BE2C (cell line): Measurements from ENCODE around the gene TPCN1.

Experiments used
- DNase-seq: peaks from one replicate; pipeline ENCODE4 v3.0.0-alpha.2; 2020
- H3K27me3 ChIP-seq: fragments of 250-450 bp; sonication (Bioruptor Pico); 2 replicates; pipeline ENCODE4 v1.5.1; 2020; ENCODE audit warnings: mild to moderate bottlenecking
- H3K36me3 ChIP-seq: fragments of 250-450 bp; sonication (Bioruptor Pico); 2 replicates; pipeline ENCODE4 v1.5.1; 2020; ENCODE audit warnings: mild to moderate bottlenecking
- H3K4me1 ChIP-seq: fragments of 250-450 bp; sonication (Bioruptor Pico); 2 replicates; pipeline ENCODE4 v1.5.1; 2020
- H3K4me3 ChIP-seq: 2 replicates; pipeline ENCODE4 v1.5.1; 2011; ENCODE audit warnings: low read depth, low read length
- H3K9me3 ChIP-seq: fragments of 250-450 bp; sonication (Bioruptor Pico); 2 replicates; pipeline ENCODE4 v1.5.1; 2020
- TF ChIP-seq, protein P1 (sequence below): IDR thresholded peaks from 2 replicates; pipeline ENCODE4 v1.5.1; 2012; ENCODE audit warnings: mild to moderate bottlenecking, low read depth, low read length

The TPCN1 gene

DNA sequence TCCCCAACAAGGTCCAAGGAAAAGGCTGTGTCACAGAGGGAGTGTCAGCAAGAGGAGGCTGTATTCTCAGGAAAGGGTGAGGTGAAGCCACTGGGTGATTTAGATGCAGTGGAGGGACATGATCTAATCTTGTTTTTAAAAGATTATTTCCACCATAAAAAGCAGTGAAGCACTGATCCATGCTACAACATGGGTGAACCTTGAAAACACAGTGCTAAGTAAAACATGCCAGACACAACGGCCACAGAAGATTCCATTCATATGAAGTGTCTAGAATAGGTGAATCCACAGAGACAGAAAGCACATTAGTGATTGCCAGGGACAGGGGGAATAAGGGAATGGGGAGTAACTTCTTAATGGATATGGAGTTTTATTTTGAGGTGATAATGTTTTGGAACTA lies 23.0 kb upstream of the TPCN1 start:
- Histone ChIP-seq H3K9me3 (no peaks in the 10 kb centered on the region), H3K36me3 (no peaks in the 10 kb centered on the region), H3K27me3 (no peaks in the 10 kb centered on the region), H3K4me1 (no peaks in the 10 kb centered on the region), H3K4me3 (no peak overlapping the region)
- no peak for DNase-seq
- TF ChIP-seq, protein P1, sequence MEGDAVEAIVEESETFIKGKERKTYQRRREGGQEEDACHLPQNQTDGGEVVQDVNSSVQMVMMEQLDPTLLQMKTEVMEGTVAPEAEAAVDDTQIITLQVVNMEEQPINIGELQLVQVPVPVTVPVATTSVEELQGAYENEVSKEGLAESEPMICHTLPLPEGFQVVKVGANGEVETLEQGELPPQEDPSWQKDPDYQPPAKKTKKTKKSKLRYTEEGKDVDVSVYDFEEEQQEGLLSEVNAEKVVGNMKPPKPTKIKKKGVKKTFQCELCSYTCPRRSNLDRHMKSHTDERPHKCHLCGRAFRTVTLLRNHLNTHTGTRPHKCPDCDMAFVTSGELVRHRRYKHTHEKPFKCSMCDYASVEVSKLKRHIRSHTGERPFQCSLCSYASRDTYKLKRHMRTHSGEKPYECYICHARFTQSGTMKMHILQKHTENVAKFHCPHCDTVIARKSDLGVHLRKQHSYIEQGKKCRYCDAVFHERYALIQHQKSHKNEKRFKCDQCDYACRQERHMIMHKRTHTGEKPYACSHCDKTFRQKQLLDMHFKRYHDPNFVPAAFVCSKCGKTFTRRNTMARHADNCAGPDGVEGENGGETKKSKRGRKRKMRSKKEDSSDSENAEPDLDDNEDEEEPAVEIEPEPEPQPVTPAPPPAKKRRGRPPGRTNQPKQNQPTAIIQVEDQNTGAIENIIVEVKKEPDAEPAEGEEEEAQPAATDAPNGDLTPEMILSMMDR, result no peak

DNA sequence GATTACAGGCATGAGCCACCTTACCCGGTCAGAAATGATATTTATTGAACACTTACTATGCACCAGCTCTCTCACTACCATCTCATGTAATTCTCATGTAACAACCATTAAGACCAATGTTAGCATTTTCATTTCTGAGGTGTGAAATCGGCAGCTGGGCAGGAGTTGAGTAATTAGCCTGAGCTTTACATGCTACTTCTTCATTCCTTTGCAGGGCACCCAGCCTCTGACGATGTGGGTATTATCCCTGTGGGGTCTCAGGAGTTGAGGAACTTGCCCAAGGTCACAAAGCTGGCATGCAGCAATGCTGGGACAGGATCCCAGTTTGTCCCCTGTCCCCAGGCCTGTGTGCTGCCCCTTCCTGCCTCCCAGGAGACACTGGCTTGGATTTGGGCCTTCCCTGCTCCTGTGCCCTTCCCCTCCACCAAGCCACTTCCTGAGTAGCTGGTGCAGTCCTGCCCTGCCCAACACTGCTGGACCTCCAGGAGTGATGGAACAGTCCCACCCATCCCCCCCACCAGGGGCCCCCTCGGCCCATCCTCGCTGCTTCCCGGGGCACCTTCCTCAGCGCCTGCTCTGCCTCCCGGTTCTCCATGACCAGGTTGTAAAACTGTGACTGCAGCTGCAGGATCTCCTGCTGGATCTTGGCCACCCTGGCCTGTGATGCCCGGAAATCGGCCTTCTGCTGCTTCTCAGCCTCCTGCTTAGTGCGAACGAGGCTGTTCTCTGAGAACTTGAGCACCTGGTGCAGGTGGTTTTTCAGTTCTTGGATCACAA lies 21.1 kb upstream of the TPCN1 start:
- no peak for DNase-seq
- Histone ChIP-seq H3K36me3 (no peaks in the 10 kb centered on the region), H3K27me3 (no peaks in the 10 kb centered on the region)

DNA sequence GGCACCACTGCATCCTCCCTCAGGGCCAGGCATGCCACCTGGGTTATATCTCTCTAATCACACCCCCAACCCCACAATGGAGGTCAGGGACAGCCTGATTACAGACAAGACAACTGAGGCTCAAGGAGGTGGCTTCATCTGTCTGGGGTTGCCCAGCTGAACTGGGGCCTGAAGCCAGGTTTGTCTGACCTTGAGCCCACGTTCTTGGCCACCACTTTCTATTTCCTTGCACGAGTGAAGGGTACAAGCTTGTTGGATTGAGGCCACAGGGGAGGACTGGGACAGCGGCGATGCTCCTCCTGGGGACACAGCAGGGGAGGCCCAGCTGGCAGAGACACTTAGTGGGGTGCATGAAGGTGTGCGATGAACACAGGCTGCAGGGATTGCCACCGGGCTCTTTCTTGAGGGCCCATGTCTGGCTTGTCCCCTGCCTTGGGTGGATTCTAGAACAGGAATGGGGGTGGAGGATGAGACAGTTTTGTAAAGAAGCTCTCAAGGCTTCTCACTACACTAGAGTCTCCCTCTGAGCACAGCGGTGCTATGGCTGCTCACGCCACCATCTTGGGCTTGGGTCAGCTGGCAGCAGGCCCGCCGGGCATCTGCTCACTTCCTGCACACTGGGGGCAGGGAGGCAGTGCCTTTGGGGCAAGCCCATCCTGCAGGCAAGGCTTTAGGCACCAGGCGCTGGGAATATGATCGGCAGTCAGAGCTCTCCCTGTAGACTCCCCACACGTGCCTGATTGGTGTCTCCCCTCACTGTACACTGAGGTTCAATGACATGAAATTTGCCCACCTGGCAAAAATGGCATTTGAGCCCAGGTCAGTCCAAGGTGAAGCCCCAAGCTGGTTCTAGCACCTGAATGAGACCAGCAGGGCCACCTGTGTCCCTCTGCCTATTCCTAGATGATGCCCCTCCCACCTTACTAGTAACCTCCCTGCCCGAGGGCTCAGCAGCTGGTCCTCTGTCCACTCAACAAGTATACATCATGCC lies 19.8 kb upstream of the TPCN1 start:
- no peaks in the 10 kb centered on the region for H3K4me1 ChIP-seq
- no peaks in the 10 kb centered on the region for H3K9me3 ChIP-seq
- H3K27me3 ChIP-seq, result no peaks in the 10 kb centered on the region
- TF ChIP-seq, protein P1, result no peak
- no peak overlapping the region for H3K4me3 ChIP-seq
- no peak for DNase-seq
- H3K36me3 ChIP-seq, result no peaks in the 10 kb centered on the region

More for the DNA sequence above, 21.1 kb upstream of the TPCN1 start:
- TF ChIP-seq, protein P1, result no peak
- no peaks in the 10 kb centered on the region for H3K9me3 ChIP-seq
- H3K4me3 ChIP-seq, result no peak overlapping the region
- H3K4me1 ChIP-seq, result no peaks in the 10 kb centered on the region

DNA sequence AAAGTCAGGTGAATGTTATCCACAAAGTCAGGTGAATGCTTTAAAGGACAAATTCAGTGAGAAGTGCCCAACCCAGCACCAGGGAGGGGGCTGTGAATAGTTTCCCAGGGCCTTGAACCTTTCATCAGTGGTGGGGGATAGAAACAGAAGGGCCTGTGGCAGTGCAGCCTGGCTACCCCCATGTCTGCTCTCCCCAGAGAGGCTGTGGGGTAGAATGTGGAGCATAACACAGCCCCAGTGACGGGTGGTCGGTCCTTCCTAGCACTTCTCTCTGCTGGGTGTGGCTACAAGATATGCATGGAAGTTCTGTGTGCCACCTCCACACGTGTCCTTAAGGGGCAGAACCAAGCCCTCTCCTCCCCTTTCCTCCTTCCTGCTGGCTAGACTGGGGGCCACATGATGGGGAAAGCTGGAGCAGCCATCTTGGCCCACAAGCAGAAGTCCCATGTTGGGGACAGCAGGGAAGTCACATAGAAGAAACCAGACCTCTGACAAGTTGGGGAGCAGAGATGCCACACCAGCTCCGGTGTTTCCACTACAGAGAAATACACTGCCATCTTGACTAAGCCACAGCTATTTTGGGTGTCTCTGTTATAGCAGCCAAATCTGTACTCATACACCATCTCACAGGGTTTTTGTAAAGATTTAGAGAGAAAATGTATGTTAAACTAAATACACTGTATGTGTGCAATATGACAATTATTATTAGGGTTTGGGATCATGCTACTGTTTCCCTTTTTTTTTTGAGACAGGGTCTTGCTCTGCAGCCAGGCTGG lies 18.8 kb upstream of the TPCN1 start:
- DNase-seq, result no peak
- Histone ChIP-seq H3K27me3 (no peaks in the 10 kb centered on the region), H3K4me3 (no peak overlapping the region), H3K9me3 (no peaks in the 10 kb centered on the region), H3K36me3 (no peaks in the 10 kb centered on the region), H3K4me1 (no peaks in the 10 kb centered on the region)
- TF ChIP-seq, protein P1, result no peak

DNA sequence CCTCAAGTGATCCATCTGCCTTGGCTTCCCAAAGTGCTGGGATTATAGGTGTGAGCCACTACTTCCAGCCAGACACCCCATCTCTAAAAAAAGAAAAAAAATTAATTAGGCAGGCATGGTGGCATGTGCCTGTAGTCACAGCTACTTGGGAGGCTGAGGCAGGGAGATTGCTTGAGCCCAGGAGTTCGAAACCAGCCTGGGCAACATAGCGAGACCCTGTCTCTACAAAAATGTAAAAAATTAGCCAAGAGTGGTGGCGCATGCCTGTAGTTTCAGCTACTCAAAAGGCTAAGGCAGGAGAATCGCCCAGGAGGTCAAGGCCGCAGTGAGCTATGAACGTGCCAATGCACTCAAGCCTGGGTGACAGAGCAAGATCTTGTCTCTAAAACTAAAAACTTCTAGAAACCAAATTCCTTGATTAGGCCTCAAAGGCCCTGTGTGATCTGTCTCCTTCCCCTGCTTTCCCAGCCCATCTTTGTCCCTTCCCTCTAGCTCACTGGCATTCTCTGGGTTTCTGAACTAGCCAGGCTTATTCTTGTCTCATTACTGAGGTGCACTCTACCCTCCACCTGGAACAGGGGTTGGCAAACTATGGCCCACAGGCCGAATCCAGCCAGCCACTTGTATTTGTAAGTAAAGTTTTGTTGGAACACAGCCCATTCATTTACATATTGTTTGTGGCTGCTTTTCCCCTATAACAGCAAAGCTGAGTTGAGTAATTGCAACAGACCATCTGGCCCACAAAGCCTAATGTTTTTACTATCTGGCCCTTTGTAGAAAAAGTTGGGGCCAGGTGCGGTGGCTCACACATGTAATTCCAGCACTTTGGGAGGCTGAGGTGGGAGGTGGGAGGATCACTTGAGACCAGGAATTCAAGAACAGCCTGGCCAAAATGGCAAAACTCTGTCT lies 17.2 kb upstream of the TPCN1 start:
- TF ChIP-seq, protein P1, result no peak
- H3K4me3 ChIP-seq, result no peak overlapping the region
- H3K27me3 ChIP-seq, result no peaks in the 10 kb centered on the region
- no peaks in the 10 kb centered on the region for H3K4me1 ChIP-seq
- no peaks in the 10 kb centered on the region; the same call in 1 of the 2 replicates for H3K36me3 ChIP-seq
- no peaks in the 10 kb centered on the region for H3K9me3 ChIP-seq
- no peak for DNase-seq
